Vagina (tissue), 2 donors: Measurements from ENCODE around the gene HS6ST3. TPM values are rescaled to one million over a fixed set of nuclear protein-coding genes. Genes with fewer than 3 reads are reported as not detected.

Experiments
- DNase-seq, 2 donors: peaks; one replicate each; pipeline ENCODE4 v3.0.0-alpha.2; 2017; ENCODE audit errors: extremely low spot score in 2 of 2
- H3K27ac ChIP-seq: fragments of 200-600 bp; sonication (generic); one replicate; pipeline ENCODE4 v1.5.1; 2019
- H3K27me3 ChIP-seq: fragments of 200-600 bp; sonication (generic); one replicate; pipeline ENCODE4 v1.5.1; 2019
- H3K36me3 ChIP-seq, 2 donors: fragments of 200-600 bp; sonication (generic); one replicate each; pipeline ENCODE4 v1.5.1; 2017 to 2019
- H3K4me1 ChIP-seq: fragments of 200-600 bp; sonication (generic); one replicate; pipeline ENCODE4 v1.5.1; 2019
- H3K4me3 ChIP-seq, 2 donors: fragments of 200-600 bp; sonication (generic); 1 replicate in 1 of 2; 2 replicates in 1 of 2; pipeline ENCODE4 v1.5.1; 2016 to 2019
- H3K9me3 ChIP-seq: fragments of 200-600 bp; sonication (generic); one replicate; pipeline ENCODE4 v1.5.1; 2019
- POLR2A ChIP-seq, 2 donors: fragments of 450-650 bp; IDR thresholded peaks; one replicate each; pipeline ENCODE4 v1.6.1; 2017; ENCODE audit warnings: antibody characterized with exemption in 2 of 2, mild to moderate bottlenecking in 2 of 2, moderate library complexity in 2 of 2
- POLR2AphosphoS5 ChIP-seq, 2 donors: sonication (generic); formaldehyde crosslinking; IDR thresholded peaks; one replicate each; pipeline ENCODE4 v1.9.0; 2017; ENCODE audit warnings: antibody characterized with exemption in 2 of 2, mild to moderate bottlenecking in 2 of 2, low read depth in 1 of 2; ENCODE audit not compliant: insufficient read depth in 1 of 2
- intact Hi-C: fragments of 100-400 bp; cut with DNase I; formaldehyde crosslinking; loops from one replicate; pipeline ENCODE4 v1.15.1; 2023
- total RNA-seq: library from RNA; depleted of rRNA; stranded (reverse); fragments of >200 nt; gene quantifications from one replicate; pipeline ENCODE4 v1.2.3, GENCODE V29; 2016
- TF ChIP-seq, protein P1 (sequence below), 3 experiments: fragments of 450-650 bp in 2 of 3; fragments of 200-600 bp in 1 of 3; sonication (generic) in 1 of 3; IDR thresholded peaks; one replicate each; pipeline ENCODE4 v1.5.1; 2017 to 2019; ENCODE audit warnings: antibody characterized with exemption in 3 of 3, mild to moderate bottlenecking in 2 of 3, moderate library complexity in 2 of 3

The HS6ST3 gene
- total RNA-seq, 1 donor from 2014 or later, result 0.49 TPM

DNA sequence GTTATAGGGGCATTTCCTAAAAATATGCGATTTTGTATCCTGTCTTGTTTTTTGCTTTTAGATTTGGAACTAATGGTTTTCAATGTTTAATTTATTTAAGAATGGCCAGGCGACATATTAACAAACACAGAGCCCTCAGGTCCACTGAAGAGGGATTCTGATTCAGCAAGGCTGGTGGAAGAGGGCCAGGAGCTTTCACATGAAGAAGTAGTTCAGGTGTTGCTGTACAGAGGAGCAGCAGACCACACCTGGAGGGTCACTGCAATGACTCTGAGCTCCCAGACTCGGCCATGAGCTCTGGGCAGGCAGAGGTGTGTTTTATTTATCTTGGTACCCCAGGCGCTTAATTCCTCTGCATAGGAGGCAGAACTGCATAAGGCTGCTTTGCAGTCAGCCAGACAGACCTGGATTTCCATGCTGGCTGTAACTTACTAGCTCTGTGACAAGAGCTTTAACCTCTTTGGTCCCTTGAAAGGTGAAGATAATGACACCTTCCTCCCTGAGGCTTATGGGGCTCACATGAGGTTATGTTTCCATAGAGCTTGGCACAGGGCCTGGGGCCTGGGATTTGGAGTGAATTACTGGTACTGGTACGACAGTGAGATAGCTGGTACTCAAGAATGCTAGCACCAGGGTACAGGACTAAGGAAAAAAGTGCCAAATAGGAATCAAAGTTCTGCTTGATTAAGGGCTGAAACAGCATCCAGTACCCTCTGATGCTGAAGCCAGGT, 719.6 kb downstream of the HS6ST3 start:
- Histone ChIP-seq H3K27ac (no peak overlapping the region), H3K4me1 (no peaks in the 10 kb centered on the region), H3K27me3 (no peaks in the 10 kb centered on the region), H3K36me3 (no peaks in the 10 kb centered on the region), H3K4me3 (no peak overlapping the region), H3K9me3 (no peaks in the 10 kb centered on the region)
- TF ChIP-seq POLR2AphosphoS5 (IDR thresholded peaks at IDR 0.05; ENCODE audit: insufficient read depth in 1 of 2, low read depth in 1 of 2), result no peak
- intact Hi-C loops, result no loop called here
- no peak for DNase-seq

DNA sequence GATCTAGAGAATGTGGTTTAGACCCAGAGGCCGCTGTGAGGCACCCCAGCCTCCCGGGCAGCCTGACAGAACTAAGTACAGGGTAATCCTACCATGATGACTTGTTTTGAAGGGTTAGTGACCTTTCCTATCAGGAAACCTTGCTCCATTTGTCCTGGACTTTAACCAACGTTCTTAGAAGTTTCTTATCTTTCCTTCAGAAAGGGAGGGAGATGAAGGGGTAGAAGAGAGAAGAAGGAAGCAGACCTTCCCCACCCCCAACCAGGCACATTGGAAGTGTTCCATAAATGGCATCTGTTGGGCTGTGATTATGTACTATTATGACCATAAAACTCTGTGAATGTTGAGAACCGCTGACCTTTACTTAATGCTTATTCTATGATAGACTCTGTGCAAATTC, 720.2 kb downstream of the HS6ST3 start:
- intact Hi-C loops, result no loop called here
- DNase-seq, result no peak
- TF ChIP-seq POLR2A (IDR thresholded peaks at IDR 0.05) (no peak), POLR2AphosphoS5 (IDR thresholded peaks at IDR 0.05; ENCODE audit: insufficient read depth in 1 of 2, low read depth in 1 of 2) (no peak)
- TF ChIP-seq, protein P1, sequence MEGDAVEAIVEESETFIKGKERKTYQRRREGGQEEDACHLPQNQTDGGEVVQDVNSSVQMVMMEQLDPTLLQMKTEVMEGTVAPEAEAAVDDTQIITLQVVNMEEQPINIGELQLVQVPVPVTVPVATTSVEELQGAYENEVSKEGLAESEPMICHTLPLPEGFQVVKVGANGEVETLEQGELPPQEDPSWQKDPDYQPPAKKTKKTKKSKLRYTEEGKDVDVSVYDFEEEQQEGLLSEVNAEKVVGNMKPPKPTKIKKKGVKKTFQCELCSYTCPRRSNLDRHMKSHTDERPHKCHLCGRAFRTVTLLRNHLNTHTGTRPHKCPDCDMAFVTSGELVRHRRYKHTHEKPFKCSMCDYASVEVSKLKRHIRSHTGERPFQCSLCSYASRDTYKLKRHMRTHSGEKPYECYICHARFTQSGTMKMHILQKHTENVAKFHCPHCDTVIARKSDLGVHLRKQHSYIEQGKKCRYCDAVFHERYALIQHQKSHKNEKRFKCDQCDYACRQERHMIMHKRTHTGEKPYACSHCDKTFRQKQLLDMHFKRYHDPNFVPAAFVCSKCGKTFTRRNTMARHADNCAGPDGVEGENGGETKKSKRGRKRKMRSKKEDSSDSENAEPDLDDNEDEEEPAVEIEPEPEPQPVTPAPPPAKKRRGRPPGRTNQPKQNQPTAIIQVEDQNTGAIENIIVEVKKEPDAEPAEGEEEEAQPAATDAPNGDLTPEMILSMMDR (IDR thresholded peaks at IDR 0.05), result no peak
- Histone ChIP-seq H3K9me3 (no peaks in the 10 kb centered on the region), H3K36me3 (no peaks in the 10 kb centered on the region), H3K4me3 (no peak overlapping the region), H3K4me1 (no peaks in the 10 kb centered on the region), H3K27me3 (no peaks in the 10 kb centered on the region), H3K27ac (no peak overlapping the region)

DNA sequence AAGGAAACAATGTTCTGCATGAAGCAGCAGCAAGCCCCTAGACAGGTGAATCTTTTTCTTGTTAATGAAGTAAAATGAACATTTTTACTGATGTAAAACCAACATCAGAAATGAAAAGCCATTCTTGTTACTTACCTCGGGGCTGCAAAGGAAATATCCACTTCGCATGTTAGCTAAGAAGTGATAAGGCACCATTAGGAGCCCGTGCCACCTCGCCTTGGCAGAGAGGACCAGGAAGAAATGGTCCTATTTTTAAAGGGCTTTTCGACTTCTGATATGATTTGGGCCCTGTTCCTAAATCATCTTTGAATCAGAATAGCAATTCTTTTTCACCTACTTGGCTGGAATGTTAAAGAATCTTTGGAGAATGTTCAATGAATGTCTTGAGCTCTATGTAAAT, 721.1 kb downstream of the HS6ST3 start:
- no peak for DNase-seq
- no peaks in the 10 kb centered on the region for H3K36me3 ChIP-seq
- no peak overlapping the region for H3K27ac ChIP-seq
- intact Hi-C loops, result no loop called here
- no peaks in the 10 kb centered on the region for H3K27me3 ChIP-seq
- TF ChIP-seq POLR2AphosphoS5 (IDR thresholded peaks at IDR 0.05; ENCODE audit: insufficient read depth in 1 of 2, low read depth in 1 of 2), result no peak
- no peaks in the 10 kb centered on the region for H3K9me3 ChIP-seq
- no peaks in the 10 kb centered on the region for H3K4me1 ChIP-seq
- no peak overlapping the region for H3K4me3 ChIP-seq

DNA sequence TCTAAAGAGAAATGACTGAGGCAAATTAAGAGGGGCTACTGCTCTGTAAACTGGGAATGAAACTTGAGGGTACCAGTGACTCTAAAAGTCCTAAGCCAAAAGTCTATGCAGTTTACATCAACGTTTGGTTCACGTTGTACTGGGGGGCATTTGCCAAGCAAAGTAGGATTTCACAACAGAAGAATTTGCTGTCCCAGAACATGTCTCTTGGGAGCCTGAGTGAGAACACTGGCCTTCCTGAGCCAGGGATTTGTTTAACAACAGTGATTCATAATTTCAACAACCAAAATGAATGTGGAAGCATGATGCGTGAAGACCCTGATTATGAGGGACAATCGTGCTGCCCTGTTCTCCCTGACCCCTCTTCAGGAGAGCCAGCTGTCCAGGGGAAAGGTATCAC, 726.4 kb downstream of the HS6ST3 start:
- Histone ChIP-seq H3K4me3 (no peak overlapping the region), H3K27me3 (no peaks in the 10 kb centered on the region), H3K36me3 (no peaks in the 10 kb centered on the region), H3K27ac (no peak overlapping the region), H3K4me1 (no peaks in the 10 kb centered on the region), H3K9me3 (no peaks in the 10 kb centered on the region)
- intact Hi-C loops, result no loop called here
- no peak for DNase-seq
- TF ChIP-seq POLR2AphosphoS5 (IDR thresholded peaks at IDR 0.05; ENCODE audit: insufficient read depth in 1 of 2, low read depth in 1 of 2), result no peak
- no peak for TF ChIP-seq POLR2A (IDR thresholded peaks at IDR 0.05)
- TF ChIP-seq, protein P1 (IDR thresholded peaks at IDR 0.05), result no peak

DNA sequence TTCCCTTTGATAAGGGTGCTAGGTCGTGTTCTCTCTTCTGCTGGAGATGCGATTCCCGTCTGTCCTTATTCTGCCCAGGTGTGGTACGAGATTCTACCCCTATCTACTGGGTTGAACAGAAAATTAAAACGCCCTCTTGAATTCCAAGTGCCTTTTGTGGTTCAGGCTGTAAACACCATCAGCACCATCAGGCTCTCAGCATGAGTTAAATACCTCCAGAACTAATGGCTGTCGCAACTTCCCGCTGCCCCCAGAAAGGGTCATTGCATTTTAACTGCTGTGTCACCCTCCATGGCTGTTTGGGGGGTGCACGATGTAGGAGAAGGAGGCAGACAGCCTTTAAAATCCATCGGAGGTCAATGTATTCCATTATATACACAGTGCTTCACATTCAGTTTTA, 727.0 kb downstream of the HS6ST3 start:
- intact Hi-C loops, result no loop called here
- H3K27me3 ChIP-seq, result no peaks in the 10 kb centered on the region

More for the DNA sequence above, 727.0 kb downstream of the HS6ST3 start:
- H3K4me1 ChIP-seq, result no peaks in the 10 kb centered on the region
- no peak overlapping the region for H3K27ac ChIP-seq
- TF ChIP-seq POLR2AphosphoS5 (IDR thresholded peaks at IDR 0.05; ENCODE audit: insufficient read depth in 1 of 2, low read depth in 1 of 2), result no peak
- TF ChIP-seq, protein P1 (IDR thresholded peaks at IDR 0.05), result no peak
- TF ChIP-seq POLR2A (IDR thresholded peaks at IDR 0.05), result no peak
- no peaks in the 10 kb centered on the region for H3K9me3 ChIP-seq
- H3K36me3 ChIP-seq, result no peaks in the 10 kb centered on the region
- no peak overlapping the region for H3K4me3 ChIP-seq
- DNase-seq, result no peak
